ENCODE measurements around the gene ARL13A. TPM values are rescaled to one million over a fixed set of nuclear protein-coding genes. Genes with fewer than 3 reads are reported as not detected.

The ARL13A gene
- total and polyA plus RNA-seq, 2 of the 8 experiments (the other 6 are each of a cell fraction or from before 2014, with no cell fraction given), result not detected

DNA sequence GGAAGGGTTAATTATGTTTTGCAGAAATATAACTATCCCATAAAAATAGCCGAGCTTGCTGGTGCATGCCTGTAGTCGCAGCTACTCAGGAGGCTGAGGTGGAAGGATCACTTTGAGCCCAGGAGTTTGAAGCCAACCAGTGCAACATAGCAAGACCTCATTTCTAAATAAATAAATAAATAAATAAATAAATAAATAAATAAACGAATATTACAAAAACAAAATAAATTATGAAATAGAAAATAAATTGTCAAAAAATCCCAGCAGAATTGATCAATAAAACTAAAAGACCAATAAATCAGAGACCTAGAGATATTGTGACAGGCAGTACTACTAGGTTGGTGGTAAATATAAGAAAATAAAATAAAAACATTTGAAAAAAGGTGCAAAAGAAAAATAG, 6.7 kb upstream of the ARL13A start:
- no peaks in the 10 kb centered on the region for H3K4me1 ChIP-seq (replicated peaks in 1 of 4; ENCODE audit: control insufficient read depth in 3 of 4, insufficient read depth in 4 of 4, low read length in 3 of 4)
- no peak overlapping the region for H3K27ac ChIP-seq (ENCODE audit: low read depth, low read length)
- no peak overlapping the region for H2BK15ac ChIP-seq (ENCODE audit: low read length)
- no peak overlapping the region for H2AFZ ChIP-seq (ENCODE audit: low read length)
- no peak overlapping the region for H3K18ac ChIP-seq (ENCODE audit: extremely low read depth, low read length)
- H4K8ac ChIP-seq (ENCODE audit: extremely low read depth, insufficient read depth, low read length), result no peak overlapping the region
- no peak overlapping the region for H3K4me3 ChIP-seq (ENCODE audit: extremely low read depth in 1 of 4, insufficient read depth in 2 of 4, low read depth in 3 of 4, low read length in 4 of 4)
- no peak overlapping the region for H3K9ac ChIP-seq (replicated peaks in 1 of 4; ENCODE audit: extremely low read depth in 1 of 4, low read depth in 3 of 4, low read length in 3 of 4)
- H4K5ac ChIP-seq (ENCODE audit: insufficient read length, low read depth, low read length), result no peak overlapping the region
- 92% methylated on average over 3 of the region's 3 CpGs; no CpG with 5 or more reads in 1 of the 2 experiments for WGBS, 2 experiments (ENCODE audit: extremely low coverage in 1 of 2, insufficient coverage in 1 of 2, insufficient read length in 1 of 2, insufficient replicate concordance in 2 of 2, low coverage in 1 of 2, low lambda C conversion rate in 2 of 2, missing lambda C conversion rate in 1 of 2)
- POLR2A ChIA-PET (ENCODE audit: partially characterized antibody), result no interaction called here
- H2BK12ac ChIP-seq (ENCODE audit: low read depth, low read length), result no peak overlapping the region
- no peak overlapping the region for H3K56ac ChIP-seq (replicated peaks; ENCODE audit: insufficient read length, low read depth, low read length)
- no peak overlapping the region for H3K4me2 ChIP-seq (ENCODE audit: insufficient read depth in 1 of 2, low read depth in 2 of 2, low read length in 2 of 2)
- H2AK5ac ChIP-seq (ENCODE audit: low read depth, low read length), result no peak overlapping the region
- no peak overlapping the region for H3K23ac ChIP-seq (ENCODE audit: insufficient read length)
- DNase-seq (ENCODE audit: low read depth in 1 of 2, low spot score in 2 of 2), result no peak
- no peaks in the 10 kb centered on the region for H4K20me1 ChIP-seq (replicated peaks in 1 of 2; ENCODE audit: control insufficient read depth in 1 of 2, insufficient read depth in 2 of 2, low read length in 2 of 2)
- no peaks in the 10 kb centered on the region for H3K23me2 ChIP-seq (ENCODE audit: low read depth, low read length)
- H3K79me1 ChIP-seq (ENCODE audit: low read depth, low read length), result no peaks in the 10 kb centered on the region
- FAIRE-seq, result no peak
- no peak overlapping the region for H2BK120ac ChIP-seq (replicated peaks; ENCODE audit: low read depth, low read length)
- no peaks in the 10 kb centered on the region for H3K79me2 ChIP-seq (ENCODE audit: control insufficient read depth in 1 of 2, insufficient read depth in 2 of 2, low read length in 2 of 2)
- no peak overlapping the region for H3K4ac ChIP-seq (replicated peaks; ENCODE audit: insufficient read length, low read depth, low read length)
- CTCF ChIA-PET (ENCODE audit: partially characterized antibody), result interaction anchor here (1.5 kb wide), 1 partner anchor 26 kb away, joined by 4 read pairs; no protein-coding TSS in a partner anchor
- H3K36me3 ChIP-seq (ENCODE audit: control insufficient read depth in 2 of 4, insufficient read depth in 4 of 4, low read length in 3 of 4), result no peaks in the 10 kb centered on the region
- H3K9me3 ChIP-seq (ENCODE audit: insufficient read depth in 2 of 2, low read depth in 1 of 2, low read length in 1 of 2), result no peaks in the 10 kb centered on the region
- H4K91ac ChIP-seq (replicated peaks; ENCODE audit: insufficient read length, low read length), result no peak overlapping the region
- no peak overlapping the region for H2BK20ac ChIP-seq (ENCODE audit: low read length)
- H3K14ac ChIP-seq (ENCODE audit: insufficient read length), result no peak overlapping the region
- H2BK5ac ChIP-seq (ENCODE audit: low read depth, low read length), result no peak overlapping the region
- no peaks in the 10 kb centered on the region for H3K27me3 ChIP-seq (replicated peaks in 1 of 4; ENCODE audit: control insufficient read depth in 3 of 4, extremely low read depth in 1 of 4, insufficient read depth in 3 of 4, low read length in 3 of 4)

All from H1 (cell line).